PC-3 (cell line): ENCODE results near the gene PRR12. TPM values are rescaled to one million over a fixed set of nuclear protein-coding genes. Genes with fewer than 3 reads are reported as not detected.

Experiments used
- ATAC-seq: fragments of 200-7000 bp; cut with Tn5 transposase; 2 replicates; pipeline ENCODE4 v1.9.1; 2020; ENCODE audit warnings: mild to moderate bottlenecking, moderate library complexity
- BruUV-seq: library from RNA; stranded (reverse); fragments of 400-500 nt; replicated peaks from 2 replicates; lab custom pipeline; 2021; lab: Mats Ljungman, UMichigan
- CTCF ChIA-PET: fragments of 300-600 bp; sonication (Branson Sonifier 250); formaldehyde crosslinking; loops from one replicate; lab custom pipeline; 2022; ENCODE audit warnings: antibody characterized with exemption; lab: Charles Lee
- POLR2A ChIA-PET: fragments of 300-600 bp; sonication (Branson Sonifier 250); formaldehyde crosslinking; loops from one replicate; lab custom pipeline; 2022; ENCODE audit warnings: antibody characterized with exemption; ENCODE audit not compliant: unreplicated experiment; lab: Charles Lee
- DNase-seq: peaks from one replicate; pipeline ENCODE4 v3.0.0-alpha.2; 2015
- H2AFZ ChIP-seq: fragments of 300-600 bp; sonication (generic); 2 replicates; pipeline ENCODE4 v1.6.0; 2016; ENCODE audit warnings: antibody characterized with exemption, low read length
- H3F3A ChIP-seq: fragments of 300-600 bp; sonication (generic); one replicate; pipeline ENCODE4 v1.6.0; 2017; ENCODE audit warnings: antibody characterized with exemption, low read length, control low read depth, mild to moderate bottlenecking; ENCODE audit not compliant: unreplicated experiment
- H3K27ac ChIP-seq: fragments of 300-600 bp; sonication (generic); 2 replicates; pipeline ENCODE4 v1.5.1; 2016; ENCODE audit warnings: mild to moderate bottlenecking, low read length
- H3K27me3 ChIP-seq: fragments of 300-600 bp; sonication (generic); 2 replicates; pipeline ENCODE4 v1.6.1; 2016; ENCODE audit warnings: low read length, mixed read lengths
- H3K36me3 ChIP-seq: fragments of 300-600 bp; sonication (generic); 2 replicates; pipeline ENCODE4 v1.6.1; 2016; ENCODE audit warnings: low read depth, mixed run types, low read length, mixed read lengths
- H3K4me1 ChIP-seq: fragments of 300-600 bp; sonication (generic); 2 replicates; pipeline ENCODE4 v1.5.1; 2016; ENCODE audit warnings: low read length; ENCODE audit not compliant: insufficient read depth
- H3K4me2 ChIP-seq: fragments of 300-600 bp; sonication (generic); 2 replicates; pipeline ENCODE4 v1.6.0; 2016; ENCODE audit warnings: low read length
- H3K4me3 ChIP-seq: fragments of 300-600 bp; sonication (generic); 2 replicates; pipeline ENCODE4 v1.5.1; 2016; ENCODE audit warnings: mild to moderate bottlenecking, low read length, mixed read lengths
- H3K79me2 ChIP-seq: fragments of 300-600 bp; sonication (generic); 2 replicates; pipeline ENCODE4 v1.6.1; 2017; ENCODE audit warnings: low read length, mixed read lengths
- H3K9ac ChIP-seq: fragments of 300-600 bp; sonication (generic); 2 replicates; pipeline ENCODE4 v1.6.0; 2016; ENCODE audit warnings: mild to moderate bottlenecking, low read length
- H3K9me2 ChIP-seq: fragments of 300-600 bp; sonication (generic); replicated peaks from 2 replicates; pipeline ENCODE4 v1.6.1; 2016; ENCODE audit warnings: mixed run types, low read length, mixed read lengths
- H3K9me3 ChIP-seq: fragments of 300-600 bp; sonication (generic); 2 replicates; pipeline ENCODE4 v1.6.1; 2016; ENCODE audit warnings: low read length, mixed read lengths
- H4K20me1 ChIP-seq: fragments of 300-600 bp; sonication (generic); 2 replicates; pipeline ENCODE4 v1.6.1; 2016; ENCODE audit warnings: low read length, mixed read lengths
- EZH2 ChIP-seq: fragments of 300-600 bp; sonication (generic); IDR thresholded peaks from one replicate; pipeline ENCODE4 v1.6.1; 2017; ENCODE audit warnings: antibody characterized with exemption, mild to moderate bottlenecking, low read length; ENCODE audit not compliant: unreplicated experiment
- EZH2phosphoT487 ChIP-seq: fragments of 300-600 bp; sonication (generic); IDR thresholded peaks from 2 replicates; pipeline ENCODE4 v1.6.1; 2018; ENCODE audit warnings: mild to moderate bottlenecking, antibody characterized with exemption, low read length, borderline replicate concordance
- intact Hi-C: fragments of 100-400 bp; cut with micrococcal nuclease; formaldehyde crosslinking; loops from 2 replicates; pipeline ENCODE4 v1.9.0; 2023
- total RNA-seq: library from RNA; depleted of rRNA; stranded (reverse); fragments of >200 nt; gene quantifications from 2 replicates; pipeline ENCODE4 v1.2.3, GENCODE V29; 2014
- TF ChIP-seq, protein P1 (sequence below): fragments of 300-600 bp; sonication (generic); conservative IDR thresholded peaks from 2 replicates; pipeline ENCODE4 v1.5.1; 2017; ENCODE audit warnings: antibody characterized with exemption, low read depth, mild to moderate bottlenecking, low read length

The PRR12 gene
- total RNA-seq, 1 experiment from 2014 or later: 14.6 TPM

DNA sequence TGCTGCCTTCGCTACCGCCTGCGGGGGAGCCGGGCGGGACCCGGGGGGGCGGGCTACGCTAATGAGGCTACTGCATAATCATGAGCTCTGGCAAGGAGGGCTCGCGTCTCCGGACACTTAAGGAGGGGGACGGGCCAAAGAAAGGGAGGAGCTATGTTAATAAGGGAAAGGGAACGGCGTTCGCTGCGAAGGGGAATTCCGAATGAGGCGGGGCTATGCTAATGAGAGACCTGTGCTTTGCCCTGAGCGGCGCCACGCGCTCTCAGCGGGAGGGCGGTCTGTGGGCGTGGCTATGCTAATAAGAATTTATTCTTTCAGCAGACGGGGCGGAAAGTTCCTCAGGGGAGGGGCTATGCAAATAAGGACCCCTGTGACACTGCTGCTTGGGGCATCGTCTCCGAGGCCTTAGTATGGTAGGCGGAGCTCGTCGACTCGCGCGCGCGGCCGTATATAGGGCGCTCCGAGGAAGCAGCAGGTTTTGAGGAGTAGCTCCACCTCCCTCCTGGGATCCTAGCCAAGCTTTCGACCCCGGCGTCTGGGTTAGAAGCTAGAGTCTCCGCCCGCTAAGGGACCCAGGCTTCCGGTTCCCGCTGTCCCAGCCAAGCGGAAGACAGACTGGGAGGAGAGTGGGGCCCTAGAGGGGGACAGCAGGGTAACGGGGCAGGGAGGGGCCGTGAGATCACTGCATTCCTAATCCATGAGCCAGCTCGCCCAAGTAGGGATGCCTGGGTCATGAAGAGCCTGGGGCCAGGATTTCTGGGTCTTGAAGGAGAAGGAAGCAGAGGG, 49.3 kb downstream of the PRR12 start, which contains the start of gene RRAS:
RRAS (minus strand) TSS at position 31 of the 786 bp plus-strand sequence. CDS start 45 bp downstream, outside the sequence.
- DNase-seq: peak; percentile 100
- H4K20me1 ChIP-seq: no peaks in the 10 kb centered on the region
- H3K4me2 ChIP-seq: peak within 1 kb of the TSS; percentile 96
- TF ChIP-seq EZH2phosphoT487 (no peak), EZH2 (no peak)
- TF ChIP-seq, protein P1, sequence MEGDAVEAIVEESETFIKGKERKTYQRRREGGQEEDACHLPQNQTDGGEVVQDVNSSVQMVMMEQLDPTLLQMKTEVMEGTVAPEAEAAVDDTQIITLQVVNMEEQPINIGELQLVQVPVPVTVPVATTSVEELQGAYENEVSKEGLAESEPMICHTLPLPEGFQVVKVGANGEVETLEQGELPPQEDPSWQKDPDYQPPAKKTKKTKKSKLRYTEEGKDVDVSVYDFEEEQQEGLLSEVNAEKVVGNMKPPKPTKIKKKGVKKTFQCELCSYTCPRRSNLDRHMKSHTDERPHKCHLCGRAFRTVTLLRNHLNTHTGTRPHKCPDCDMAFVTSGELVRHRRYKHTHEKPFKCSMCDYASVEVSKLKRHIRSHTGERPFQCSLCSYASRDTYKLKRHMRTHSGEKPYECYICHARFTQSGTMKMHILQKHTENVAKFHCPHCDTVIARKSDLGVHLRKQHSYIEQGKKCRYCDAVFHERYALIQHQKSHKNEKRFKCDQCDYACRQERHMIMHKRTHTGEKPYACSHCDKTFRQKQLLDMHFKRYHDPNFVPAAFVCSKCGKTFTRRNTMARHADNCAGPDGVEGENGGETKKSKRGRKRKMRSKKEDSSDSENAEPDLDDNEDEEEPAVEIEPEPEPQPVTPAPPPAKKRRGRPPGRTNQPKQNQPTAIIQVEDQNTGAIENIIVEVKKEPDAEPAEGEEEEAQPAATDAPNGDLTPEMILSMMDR: no peak
- peak within 1 kb of the TSS; percentile 75 for H3K4me3 ChIP-seq
- no peaks in the 10 kb centered on the region for H3K9me2 ChIP-seq
- peak within 1 kb of the TSS; percentile 51 for H2AFZ ChIP-seq
- H3F3A ChIP-seq: peaks cover 3% of the 10 kb centered on the region
- H3K27me3 ChIP-seq: no peaks in the 10 kb centered on the region
- H3K79me2 ChIP-seq: peaks cover 42% of the 10 kb centered on the region
- peak within 1 kb of the TSS; percentile 97 for H3K27ac ChIP-seq
- ATAC-seq: peak; percentile 65
- intact Hi-C loops: loop anchor here (1.0 to 2.0 kb wide), 5 partner anchors 25 to 144 kb away; partner anchors contain the start of genes BCL2L12, IRF3 and RPS11
- H3K9me3 ChIP-seq: no peaks in the 10 kb centered on the region
- H3K36me3 ChIP-seq: peaks cover 3% of the 10 kb centered on the region; the same call in 1 of the 2 replicates
- BruUV-seq: no TSS peak
- peaks cover 52% of the 10 kb centered on the region for H3K4me1 ChIP-seq
- ChIA-PET CTCF (interaction anchor here (0.7 to 1.0 kb wide), 4 partner anchors 36 to 93 kb away, joined by 3 to 4 read pairs (median 4); no protein-coding TSS in a partner anchor), POLR2A (interaction anchor here (0.5 to 1.6 kb wide), 17 partner anchors 22 to 505 kb away, joined by 3 to 21 read pairs (median 4); partner anchors contain the start of genes AP2A1, BCL2L12, IRF3 and NOSIP)
- H3K9ac ChIP-seq: peak within 1 kb of the TSS; percentile 95

DNA sequence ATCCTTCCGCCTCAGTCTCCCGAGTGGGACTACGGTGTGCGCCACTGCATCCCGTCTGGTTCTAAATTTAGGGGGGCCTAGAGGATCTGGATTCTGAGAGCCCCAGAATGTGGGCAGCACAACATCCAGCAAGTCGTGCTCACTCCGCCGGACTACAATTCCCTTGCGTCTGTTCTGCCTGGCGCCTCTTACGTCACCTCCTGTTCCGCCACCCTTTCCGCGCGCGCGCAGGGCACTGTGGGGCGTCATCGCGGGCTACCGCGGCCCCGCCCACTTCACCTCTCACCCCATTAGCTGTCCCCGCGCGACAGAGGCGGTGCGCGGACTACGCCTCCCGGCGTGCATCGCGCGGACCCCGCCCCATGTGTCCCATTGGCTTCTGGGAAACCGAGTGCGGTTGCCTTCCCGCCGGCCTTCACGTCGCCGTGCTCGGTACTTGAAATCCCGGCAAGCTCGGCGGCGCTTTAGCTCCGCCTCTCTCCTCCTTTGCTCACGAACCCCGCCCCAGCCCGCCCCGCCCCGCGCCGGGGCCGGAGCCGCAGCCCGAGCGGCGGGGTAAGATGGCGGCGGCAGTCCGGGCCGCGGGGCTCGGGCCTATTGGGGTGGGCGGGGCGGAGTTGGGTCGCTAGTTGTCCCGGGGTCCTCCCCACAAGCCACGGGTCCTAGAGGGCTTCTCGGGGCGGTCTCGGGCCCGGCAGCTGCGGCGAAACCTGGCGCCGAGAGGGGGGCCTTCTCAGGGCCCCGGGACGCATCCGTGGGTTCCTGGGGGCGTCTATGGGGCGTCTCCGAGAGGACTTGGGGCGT, 50.9 kb downstream of the PRR12 start, which contains the start of gene SCAF1:
SCAF1 (plus strand) TSS at position 522 of the 804 bp plus-strand sequence. CDS start 2,818 bp downstream, outside the sequence.
- Histone ChIP-seq H3K4me3 (peak within 1 kb of the TSS; percentile 98), H3K36me3 (peaks cover 10% of the 10 kb centered on the region; the same call in 1 of the 2 replicates), H2AFZ (peak within 1 kb of the TSS; percentile 72), H3F3A (peaks cover 3% of the 10 kb centered on the region), H3K9me3 (no peaks in the 10 kb centered on the region), H3K27ac (peak within 1 kb of the TSS; percentile 97), H3K79me2 (peaks cover 58% of the 10 kb centered on the region), H4K20me1 (no peaks in the 10 kb centered on the region), H3K4me2 (peak within 1 kb of the TSS; percentile 96), H3K9ac (peak within 1 kb of the TSS; percentile 100), H3K27me3 (no peaks in the 10 kb centered on the region), H3K9me2 (no peaks in the 10 kb centered on the region), H3K4me1 (peaks cover 52% of the 10 kb centered on the region)
- TF ChIP-seq EZH2 (no peak), EZH2phosphoT487 (no peak)
- TF ChIP-seq, protein P1: no peak
- intact Hi-C loops: loop anchor here (2.0 kb wide), 1 partner anchor 145 kb away; the partner anchor contains the start of gene RPS11
- ChIA-PET POLR2A (interaction anchor here (0.5 to 1.0 kb wide), 8 partner anchors 8 to 71 kb away, joined by 3 to 8 read pairs (median 5); partner anchors contain the start of genes NOSIP, PRMT1 and PRRG2), CTCF (interaction anchor here (0.6 kb wide), 2 partner anchors 57 to 250 kb away, joined by 3 to 4 read pairs; no protein-coding TSS in a partner anchor)
- no TSS peak for BruUV-seq
- ATAC-seq: peak; percentile 46
- peak; percentile 100 for DNase-seq
